Neural progenitor cell (in vitro differentiated cells): ENCODE data around the gene CHRNA1.

Experiments used
- EZH2 ChIP-seq: fragments of 200-600 bp; sonication (generic); IDR thresholded peaks from 2 replicates; pipeline ENCODE4 v1.6.1; 2017; ENCODE audit warnings: antibody characterized with exemption, mild to moderate bottlenecking, moderate library complexity
- TF ChIP-seq, protein P1 (sequence below): fragments of 200-600 bp; sonication (generic); IDR thresholded peaks from 2 replicates; pipeline ENCODE4 v1.5.1; 2017; ENCODE audit warnings: antibody characterized with exemption, mild to moderate bottlenecking

DNA sequence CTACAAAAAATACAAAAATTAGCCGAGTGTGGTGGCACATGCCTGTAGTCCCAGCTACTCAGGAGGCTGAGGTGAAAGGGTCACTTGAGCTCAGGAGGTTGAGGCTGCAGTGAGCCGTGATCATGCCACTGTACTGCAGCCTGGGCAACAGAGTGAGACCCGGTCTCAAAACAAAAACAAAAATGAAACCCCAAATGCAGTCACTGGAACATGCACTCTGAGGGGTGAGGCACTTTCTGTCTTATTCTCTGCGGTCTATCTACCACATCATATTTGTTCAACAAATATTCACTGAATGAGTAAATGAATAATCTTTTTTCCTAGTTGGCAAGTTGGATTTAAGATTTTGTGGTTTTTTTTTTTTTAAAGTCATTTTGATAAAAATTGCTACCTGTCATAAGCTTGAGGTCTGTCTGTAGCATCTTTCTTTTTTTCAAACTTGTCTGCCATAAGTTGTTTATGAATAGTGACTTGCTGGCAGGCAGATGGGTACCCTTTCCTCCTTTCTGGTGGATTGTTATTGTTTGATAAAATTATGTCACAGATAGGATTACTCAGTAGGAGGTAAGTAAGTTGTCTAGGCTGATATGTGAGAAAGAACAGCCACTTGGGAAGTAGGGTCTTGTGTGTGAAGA is 11.8 kb downstream of the CHRNA1 start:
- TF ChIP-seq, protein P1, sequence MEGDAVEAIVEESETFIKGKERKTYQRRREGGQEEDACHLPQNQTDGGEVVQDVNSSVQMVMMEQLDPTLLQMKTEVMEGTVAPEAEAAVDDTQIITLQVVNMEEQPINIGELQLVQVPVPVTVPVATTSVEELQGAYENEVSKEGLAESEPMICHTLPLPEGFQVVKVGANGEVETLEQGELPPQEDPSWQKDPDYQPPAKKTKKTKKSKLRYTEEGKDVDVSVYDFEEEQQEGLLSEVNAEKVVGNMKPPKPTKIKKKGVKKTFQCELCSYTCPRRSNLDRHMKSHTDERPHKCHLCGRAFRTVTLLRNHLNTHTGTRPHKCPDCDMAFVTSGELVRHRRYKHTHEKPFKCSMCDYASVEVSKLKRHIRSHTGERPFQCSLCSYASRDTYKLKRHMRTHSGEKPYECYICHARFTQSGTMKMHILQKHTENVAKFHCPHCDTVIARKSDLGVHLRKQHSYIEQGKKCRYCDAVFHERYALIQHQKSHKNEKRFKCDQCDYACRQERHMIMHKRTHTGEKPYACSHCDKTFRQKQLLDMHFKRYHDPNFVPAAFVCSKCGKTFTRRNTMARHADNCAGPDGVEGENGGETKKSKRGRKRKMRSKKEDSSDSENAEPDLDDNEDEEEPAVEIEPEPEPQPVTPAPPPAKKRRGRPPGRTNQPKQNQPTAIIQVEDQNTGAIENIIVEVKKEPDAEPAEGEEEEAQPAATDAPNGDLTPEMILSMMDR: no peak
- no peak for TF ChIP-seq EZH2
